DND-41 (cell line): Measurements from ENCODE around the gene SKAP1.
A peak's percentile ranks its signal among the peaks of the same experiment; 100 is the strongest.

Experiments used
- ATAC-seq: fragments of 200-7000 bp; cut with Tn5 transposase; 3 replicates; pipeline ENCODE4 v1.9.1; 2021; ENCODE audit warnings: low read depth; ENCODE audit not compliant: insufficient read depth
- DNase-seq: peaks from one replicate; pipeline ENCODE4 v3.0.0-alpha.2; 2020
- H2AFZ ChIP-seq: 2 replicates; pipeline ENCODE4 v1.6.0; 2012; ENCODE audit warnings: low read depth, low read length
- H3K27ac ChIP-seq: 2 replicates; pipeline ENCODE4 v1.5.1; 2012; ENCODE audit warnings: low read length, inconsistent platforms
- H3K27me3 ChIP-seq: fragments of 200-600 bp; sonication (generic); 2 replicates; pipeline ENCODE4 v1.6.0; 2012; ENCODE audit warnings: low read length, mild to moderate bottlenecking, inconsistent platforms; ENCODE audit not compliant: insufficient read depth, poor library complexity
- H3K36me3 ChIP-seq: 2 replicates; pipeline ENCODE4 v1.5.1; 2012; ENCODE audit warnings: low read length, inconsistent platforms; ENCODE audit not compliant: insufficient read depth
- H3K4me1 ChIP-seq: 2 replicates; pipeline ENCODE4 v1.5.1; 2012; ENCODE audit warnings: mild to moderate bottlenecking, low read length; ENCODE audit not compliant: insufficient read depth
- H3K4me2 ChIP-seq: 2 replicates; pipeline ENCODE4 v1.6.0; 2012; ENCODE audit warnings: mild to moderate bottlenecking, moderate library complexity, low read length, inconsistent platforms; ENCODE audit not compliant: insufficient read depth
- H3K4me3 ChIP-seq, 2 experiments: fragments of 200-600 bp in 1 of 2; shearing (Covaris generic) in 1 of 2; 2 replicates each; pipeline ENCODE4 v1.5.1; 2012 to 2016; ENCODE audit warnings: inconsistent platforms in 2 of 2, low read length in 2 of 2, mild to moderate bottlenecking in 2 of 2, low read depth in 1 of 2, moderate library complexity in 1 of 2
- H3K79me2 ChIP-seq: 2 replicates; pipeline ENCODE4 v1.6.0; 2012; ENCODE audit warnings: low read length, inconsistent platforms; ENCODE audit not compliant: insufficient read depth
- H3K9ac ChIP-seq: 2 replicates; pipeline ENCODE4 v1.6.0; 2012; ENCODE audit warnings: low read depth, mild to moderate bottlenecking, inconsistent platforms, low read length, moderate library complexity
- H3K9me3 ChIP-seq: 2 replicates; pipeline ENCODE4 v1.5.1; 2012; ENCODE audit warnings: low read length, moderate library complexity, mild to moderate bottlenecking, inconsistent platforms; ENCODE audit not compliant: insufficient read depth, severe bottlenecking
- H4K20me1 ChIP-seq: 2 replicates; pipeline ENCODE4 v1.6.0; 2012; ENCODE audit warnings: low read length; ENCODE audit not compliant: insufficient read depth
- EZH2 ChIP-seq: IDR thresholded peaks from 3 replicates; pipeline ENCODE4 v1.6.1; 2012; ENCODE audit warnings: borderline replicate concordance, low read depth, mild to moderate bottlenecking, moderate library complexity, low read length, inconsistent platforms; ENCODE audit not compliant: severe bottlenecking
- TF ChIP-seq, protein P1 (sequence below): IDR thresholded peaks from 2 replicates; pipeline ENCODE4 v1.5.1; 2012; ENCODE audit warnings: borderline replicate concordance, low read length, moderate library complexity, mild to moderate bottlenecking; ENCODE audit not compliant: poor library complexity, severe bottlenecking; ENCODE audit errors: extremely low read depth

SKAP1 gene

GRCh38 chr17:48148854-48149786 is 280.9 kb downstream of the SKAP1 start:
- ATAC-seq (no peak), DNase-seq (no peak)
- Histone ChIP-seq H3K27me3 (peaks cover 71% of the 10 kb centered on the region), H3K4me2 (no peak overlapping the region), H3K36me3 (no peaks in the 10 kb centered on the region), H3K4me3 (no peak overlapping the region), H3K79me2 (no peaks in the 10 kb centered on the region), H4K20me1 (0 out of 2 replicates have a peak, but pooled peaks cover 3% of the 10 kb centered on the region), H3K9me3 (no peaks in the 10 kb centered on the region), H3K9ac (no peak overlapping the region), H2AFZ (no peak overlapping the region), H3K4me1 (no peaks in the 10 kb centered on the region), H3K27ac (no peak overlapping the region)
- TF ChIP-seq, protein P1, sequence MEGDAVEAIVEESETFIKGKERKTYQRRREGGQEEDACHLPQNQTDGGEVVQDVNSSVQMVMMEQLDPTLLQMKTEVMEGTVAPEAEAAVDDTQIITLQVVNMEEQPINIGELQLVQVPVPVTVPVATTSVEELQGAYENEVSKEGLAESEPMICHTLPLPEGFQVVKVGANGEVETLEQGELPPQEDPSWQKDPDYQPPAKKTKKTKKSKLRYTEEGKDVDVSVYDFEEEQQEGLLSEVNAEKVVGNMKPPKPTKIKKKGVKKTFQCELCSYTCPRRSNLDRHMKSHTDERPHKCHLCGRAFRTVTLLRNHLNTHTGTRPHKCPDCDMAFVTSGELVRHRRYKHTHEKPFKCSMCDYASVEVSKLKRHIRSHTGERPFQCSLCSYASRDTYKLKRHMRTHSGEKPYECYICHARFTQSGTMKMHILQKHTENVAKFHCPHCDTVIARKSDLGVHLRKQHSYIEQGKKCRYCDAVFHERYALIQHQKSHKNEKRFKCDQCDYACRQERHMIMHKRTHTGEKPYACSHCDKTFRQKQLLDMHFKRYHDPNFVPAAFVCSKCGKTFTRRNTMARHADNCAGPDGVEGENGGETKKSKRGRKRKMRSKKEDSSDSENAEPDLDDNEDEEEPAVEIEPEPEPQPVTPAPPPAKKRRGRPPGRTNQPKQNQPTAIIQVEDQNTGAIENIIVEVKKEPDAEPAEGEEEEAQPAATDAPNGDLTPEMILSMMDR = no peak
- no peak for TF ChIP-seq EZH2

DNA sequence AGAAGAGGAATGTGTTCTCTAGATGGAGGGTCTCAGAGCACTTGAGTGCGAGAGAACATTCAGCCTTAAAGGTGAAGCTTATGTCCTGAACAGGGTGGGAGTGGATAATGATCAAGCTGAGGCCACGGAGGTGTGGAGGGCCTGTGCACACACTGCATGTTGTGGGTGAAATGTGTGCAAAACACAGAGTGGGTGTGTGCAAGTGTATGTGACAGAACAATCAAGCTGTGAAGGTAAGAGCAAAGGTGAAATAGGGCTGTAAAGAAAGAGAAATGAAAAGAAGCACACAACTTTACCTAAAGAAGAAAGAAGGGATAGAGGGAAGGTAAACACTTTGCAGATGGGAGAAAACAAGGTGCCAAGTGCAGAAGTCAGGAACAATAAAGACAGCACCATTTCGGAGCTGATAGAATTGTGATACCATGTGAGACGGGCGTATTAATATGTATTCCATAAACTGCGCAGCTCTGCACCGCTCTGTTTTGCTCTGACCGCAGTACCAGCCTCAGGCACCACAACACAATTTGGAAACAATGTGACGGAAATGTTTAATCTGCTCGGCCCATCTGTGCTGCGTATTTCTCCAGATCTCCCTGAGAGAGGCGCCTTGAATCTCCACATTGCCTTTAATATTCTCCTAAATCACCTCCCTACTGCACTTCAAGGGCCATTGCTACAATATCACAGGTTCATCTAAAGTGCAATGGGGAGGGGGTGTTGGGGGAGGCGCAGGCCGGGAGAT is 281.8 kb downstream of the SKAP1 start:
- H3K9me3 ChIP-seq = no peaks in the 10 kb centered on the region
- H3K4me1 ChIP-seq = no peaks in the 10 kb centered on the region
- no peak overlapping the region for H3K27ac ChIP-seq
- H2AFZ ChIP-seq = no peak overlapping the region
- ATAC-seq (no peak), DNase-seq (no peak)
- no peaks in the 10 kb centered on the region for H3K36me3 ChIP-seq
- H3K4me3 ChIP-seq = no peak overlapping the region
- H3K79me2 ChIP-seq = no peaks in the 10 kb centered on the region
- H4K20me1 ChIP-seq = 0 out of 2 replicates have a peak, but pooled peaks cover under 1% of the 10 kb centered on the region
- H3K4me2 ChIP-seq = no peak overlapping the region
- TF ChIP-seq, protein P1 = no peak
- peak; percentile 28 for TF ChIP-seq EZH2
- peaks cover 75% of the 10 kb centered on the region for H3K27me3 ChIP-seq
- H3K9ac ChIP-seq = no peak overlapping the region

DNA sequence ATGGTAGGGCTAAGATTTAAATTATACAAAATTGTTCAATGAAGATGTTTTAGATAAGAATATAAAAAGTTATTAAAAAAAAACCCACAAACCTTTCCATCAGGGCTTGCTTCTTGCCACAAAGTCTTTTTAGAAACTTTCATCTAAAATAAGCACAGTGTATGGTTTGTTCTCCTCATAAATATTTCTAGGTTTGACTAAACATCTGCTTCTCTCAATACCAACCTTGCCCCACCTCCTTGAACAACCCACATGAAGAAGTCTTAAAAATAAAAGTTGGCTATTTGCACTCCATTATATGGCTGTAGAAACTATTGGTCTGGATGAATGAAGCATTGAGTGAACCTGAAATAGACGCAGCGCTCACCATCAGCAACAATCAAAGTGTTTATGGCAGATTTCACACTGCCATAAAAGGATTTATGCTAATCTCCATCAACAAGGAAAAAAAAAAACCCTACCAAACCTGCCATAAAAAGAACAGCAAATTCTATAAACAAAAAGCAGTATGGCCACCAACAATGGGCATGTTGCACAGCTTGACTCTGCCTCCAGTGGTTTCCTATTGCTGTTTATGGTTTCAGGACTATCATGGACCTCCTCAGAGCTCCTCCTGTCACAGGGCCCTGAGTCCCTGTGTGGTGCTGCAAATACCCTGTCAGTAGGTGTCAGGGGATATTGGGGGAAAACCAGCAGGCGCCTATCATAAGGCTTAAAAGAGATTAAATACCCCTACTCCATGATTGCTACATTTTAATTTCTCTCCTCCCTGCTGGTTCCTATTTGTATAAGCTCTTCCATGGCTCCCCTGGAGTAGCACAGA is 284.8 kb downstream of the SKAP1 start:
- H3K4me3 ChIP-seq = no peak overlapping the region
- ATAC-seq = no peak
- TF ChIP-seq, protein P1 = no peak
- no peak for TF ChIP-seq EZH2
- no peaks in the 10 kb centered on the region for H3K79me2 ChIP-seq
- H3K27ac ChIP-seq = no peak overlapping the region
- no peak overlapping the region for H2AFZ ChIP-seq
- no peaks in the 10 kb centered on the region for H3K36me3 ChIP-seq
- H4K20me1 ChIP-seq = no peaks in the 10 kb centered on the region
- H3K9ac ChIP-seq = no peak overlapping the region
- H3K4me2 ChIP-seq = no peak overlapping the region
- H3K4me1 ChIP-seq = no peaks in the 10 kb centered on the region
- peaks cover 66% of the 10 kb centered on the region for H3K27me3 ChIP-seq
- no peak for DNase-seq
- no peaks in the 10 kb centered on the region for H3K9me3 ChIP-seq
